Measurements from ENCODE around the gene NRBF2. TPM values are rescaled to one million over a fixed set of nuclear protein-coding genes. Genes with fewer than 3 reads are reported as not detected.

Gene NRBF2
- total RNA-seq, 2 experiments from 2014 or later = 23.1 to 24.1 TPM

- ChIA-PET POLR2A (interaction anchor here (0.6 to 2.7 kb wide), 6 partner anchors 11 to 494 kb away, joined by 3 to 13 read pairs (median 4); partner anchors contain the start of gene EGR2), CTCF (interaction anchor here (0.8 to 4.9 kb wide), 13 partner anchors 8 to 586 kb away, joined by 3 to 33 read pairs (median 5); partner anchors contain the start of gene EGR2)
- Mint-ChIP-seq H3K4me1 (ENCODE audit: low read depth) (peaks cover 36% of the 10 kb centered on the region), H3K27ac (peak overlapping the region; percentile 94), H3K27me3 (no peaks in the 10 kb centered on the region), H3K9me3 (peaks cover 7% of the 10 kb centered on the region), H3K36me3 (ENCODE audit: low read depth) (peaks cover 24% of the 10 kb centered on the region), H3K4me3 (peak overlapping the region; percentile 91)
- no peak for ATAC-seq
- no peak for TF ChIP-seq CTCF (IDR thresholded peaks at IDR 0.05)
- intact Hi-C loops (cut with micrococcal nuclease) = no loop called here
- no peak for DNase-seq
Measured at GRCh38 chr10:63133821-63134557, 861 bp downstream of the NRBF2 start.

DNA sequence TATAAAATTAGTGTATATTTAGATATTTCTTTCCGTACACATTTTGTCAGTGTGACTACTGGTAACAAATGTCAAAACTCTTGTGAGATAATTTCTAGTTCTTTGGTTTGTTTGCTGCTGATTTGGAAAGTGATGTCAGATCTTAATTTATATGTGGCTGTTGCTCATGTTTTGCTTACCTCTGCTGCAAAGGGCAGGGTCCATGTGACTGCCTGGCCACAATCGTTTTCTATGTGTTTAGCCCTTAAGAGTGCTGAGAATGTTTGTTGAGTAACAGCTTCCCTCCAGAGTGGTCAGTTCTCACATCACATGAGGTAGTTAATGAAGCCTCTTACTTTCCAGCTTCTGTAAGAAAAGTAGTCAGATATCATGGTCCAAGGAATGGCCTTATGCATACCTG lies 4.2 kb downstream of the NRBF2 start:
- ATAC-seq (no peak), DNase-seq (peak; percentile 7)
- peaks cover 4% of the 10 kb centered on the region for H3K9me3 Mint-ChIP-seq
- no peak overlapping the region for H3K27ac Mint-ChIP-seq
- H3K4me3 Mint-ChIP-seq = no peak overlapping the region
- H3K4me1 Mint-ChIP-seq (ENCODE audit: low read depth) = peaks cover 45% of the 10 kb centered on the region
- TF ChIP-seq CTCF (IDR thresholded peaks at IDR 0.05) = no peak
- intact Hi-C loops (cut with micrococcal nuclease) = no loop called here
- no peaks in the 10 kb centered on the region for H3K27me3 Mint-ChIP-seq
- ChIA-PET CTCF (interaction anchor here (1.2 to 3.2 kb wide), 3 partner anchors 9 to 21 kb away, joined by 3 to 10 read pairs (median 5); no protein-coding TSS in a partner anchor), POLR2A (no interaction called here)
- H3K36me3 Mint-ChIP-seq (ENCODE audit: low read depth) = peaks cover 41% of the 10 kb centered on the region

DNA sequence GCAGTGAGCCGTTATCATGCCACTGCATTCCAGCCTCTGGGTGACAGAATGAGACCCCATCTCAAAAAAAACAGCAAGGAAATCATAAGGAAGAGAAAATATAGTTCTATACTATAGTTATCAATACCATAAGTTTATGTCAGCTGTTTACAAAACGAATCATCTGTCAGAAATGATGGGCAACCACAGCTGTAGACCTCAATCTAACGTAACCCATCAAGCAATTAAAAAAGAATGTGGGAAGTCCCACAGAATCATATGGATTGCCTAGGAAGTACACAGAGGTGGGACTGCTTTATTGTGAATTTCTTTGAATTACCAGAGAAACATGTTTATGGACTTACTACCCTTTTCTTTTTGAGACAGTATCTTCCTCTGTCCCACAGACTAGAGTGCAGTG lies 6.9 kb downstream of the NRBF2 start:
- no peak for TF ChIP-seq CTCF (IDR thresholded peaks at IDR 0.05)
- DNase-seq (no peak), ATAC-seq (no peak)
- no peaks in the 10 kb centered on the region for H3K27me3 Mint-ChIP-seq
- no peak overlapping the region for H3K4me3 Mint-ChIP-seq
- peaks cover 35% of the 10 kb centered on the region for H3K36me3 Mint-ChIP-seq (ENCODE audit: low read depth)
- H3K27ac Mint-ChIP-seq = no peak overlapping the region
- intact Hi-C loops (cut with micrococcal nuclease) = no loop called here
- peaks cover 41% of the 10 kb centered on the region for H3K4me1 Mint-ChIP-seq (ENCODE audit: low read depth)
- ChIA-PET CTCF (interaction anchor here (1.6 to 1.9 kb wide), 3 partner anchors 18 to 580 kb away, joined by 5 to 8 read pairs (median 5); no protein-coding TSS in a partner anchor), POLR2A (no interaction called here)
- no peaks in the 10 kb centered on the region for H3K9me3 Mint-ChIP-seq

DNA sequence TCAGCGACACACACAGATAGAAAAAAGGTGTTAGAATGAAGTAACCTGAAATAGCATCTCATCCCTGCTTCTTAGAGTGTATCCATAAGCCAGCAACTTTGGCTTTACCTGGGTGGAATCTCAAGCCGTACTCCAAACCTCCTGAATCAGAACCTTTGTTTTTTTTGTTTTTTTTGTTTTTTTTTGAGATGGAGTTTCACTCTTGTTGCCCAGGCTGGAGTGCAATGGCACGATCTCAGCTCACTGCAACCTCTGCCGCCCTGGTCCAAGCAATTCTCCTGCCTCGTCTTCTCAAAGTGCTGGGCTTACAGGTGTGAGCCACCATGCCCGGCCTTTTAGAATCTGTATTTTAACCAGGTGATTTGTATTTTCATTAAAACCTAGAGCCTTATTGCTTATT lies 9.0 kb downstream of the NRBF2 start:
- Mint-ChIP-seq H3K27ac (no peak overlapping the region), H3K4me1 (ENCODE audit: low read depth) (peaks cover 39% of the 10 kb centered on the region), H3K27me3 (no peaks in the 10 kb centered on the region), H3K4me3 (no peak overlapping the region), H3K36me3 (ENCODE audit: low read depth) (peaks cover 39% of the 10 kb centered on the region), H3K9me3 (no peaks in the 10 kb centered on the region)
- no peak for TF ChIP-seq CTCF (IDR thresholded peaks at IDR 0.05)
- CTCF ChIA-PET = interaction anchor here (1.0 to 1.7 kb wide), 4 partner anchors 9 to 578 kb away, joined by 3 to 15 read pairs (median 6); partner anchors contain the start of gene NRBF2
- DNase-seq (no peak), ATAC-seq (no peak)
- intact Hi-C loops (cut with micrococcal nuclease) = no loop called here
- POLR2A ChIA-PET = interaction anchor here (1.0 kb wide), 1 partner anchor 9 kb away, joined by 3 read pairs; the partner anchor contains the start of gene NRBF2

GRCh38 chr10:63143987-63144386 lies 10.9 kb downstream of the NRBF2 start:
- Mint-ChIP-seq H3K36me3 (ENCODE audit: low read depth) (peaks cover 33% of the 10 kb centered on the region), H3K27ac (no peak overlapping the region), H3K9me3 (no peaks in the 10 kb centered on the region), H3K4me1 (ENCODE audit: low read depth) (peaks cover 35% of the 10 kb centered on the region), H3K4me3 (no peak overlapping the region), H3K27me3 (no peaks in the 10 kb centered on the region)
- no peak for DNase-seq
- POLR2A ChIA-PET = no interaction called here
- intact Hi-C loops (cut with micrococcal nuclease) = no loop called here
- CTCF ChIA-PET = interaction anchor here (1.0 to 3.2 kb wide), 4 partner anchors 9 to 23 kb away, joined by 3 to 53 read pairs (median 4); no protein-coding TSS in a partner anchor
- no peak for TF ChIP-seq CTCF (IDR thresholded peaks at IDR 0.05)
- ATAC-seq = no peak
